ENCODE results near the gene WHRN.
A peak's percentile ranks its signal among the peaks of the same experiment; 100 is the strongest.

WHRN gene

DNA sequence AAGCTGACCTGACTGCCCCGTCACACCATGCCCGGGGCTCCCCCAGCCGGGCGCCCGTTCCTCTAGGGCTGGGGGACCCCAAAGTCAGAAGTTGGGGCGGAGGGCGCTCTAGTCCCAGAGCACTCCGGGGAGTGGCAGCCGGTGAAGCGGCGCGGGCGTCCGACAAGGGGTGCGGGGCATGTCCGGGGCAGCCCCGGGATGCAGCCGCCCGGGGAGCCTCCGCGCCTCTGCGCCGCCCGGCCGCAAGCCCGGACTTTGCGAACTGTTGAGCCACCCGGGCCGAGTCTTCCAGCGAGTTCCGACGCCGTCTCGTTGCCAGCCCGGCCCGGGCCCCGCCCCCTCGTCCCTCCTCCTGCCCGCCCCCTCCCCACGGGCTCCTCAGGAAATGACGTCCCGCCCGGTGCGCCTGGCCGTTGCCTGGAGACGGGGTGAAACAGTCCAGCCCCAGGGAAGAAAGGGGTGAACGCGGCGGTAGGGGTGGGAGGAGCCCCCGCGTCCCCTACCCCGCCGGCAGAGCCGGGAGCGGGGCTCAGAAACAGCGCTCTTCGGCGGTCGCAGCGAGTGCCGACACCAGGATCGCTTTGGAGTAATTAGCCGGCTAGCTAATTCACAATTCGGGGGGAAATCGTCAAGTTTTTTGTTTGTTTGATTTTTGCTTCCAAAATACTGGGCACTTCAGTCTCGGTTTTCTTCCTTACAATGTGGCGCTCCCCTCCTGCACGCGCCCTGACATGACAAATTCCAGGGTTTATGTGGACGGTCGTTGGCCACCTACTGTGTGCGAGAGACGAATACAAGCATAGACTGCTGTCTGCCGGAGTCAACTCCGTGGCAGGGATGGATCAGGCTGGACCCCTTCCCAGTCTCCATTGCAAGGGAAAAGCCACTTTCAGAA lies at the start of gene WHRN:
TSS of gene WHRN (minus strand) at position 287 of the 895 bp plus-strand sequence. CDS start 672 bp downstream, outside the sequence.
- TF ChIP-seq, protein P1, sequence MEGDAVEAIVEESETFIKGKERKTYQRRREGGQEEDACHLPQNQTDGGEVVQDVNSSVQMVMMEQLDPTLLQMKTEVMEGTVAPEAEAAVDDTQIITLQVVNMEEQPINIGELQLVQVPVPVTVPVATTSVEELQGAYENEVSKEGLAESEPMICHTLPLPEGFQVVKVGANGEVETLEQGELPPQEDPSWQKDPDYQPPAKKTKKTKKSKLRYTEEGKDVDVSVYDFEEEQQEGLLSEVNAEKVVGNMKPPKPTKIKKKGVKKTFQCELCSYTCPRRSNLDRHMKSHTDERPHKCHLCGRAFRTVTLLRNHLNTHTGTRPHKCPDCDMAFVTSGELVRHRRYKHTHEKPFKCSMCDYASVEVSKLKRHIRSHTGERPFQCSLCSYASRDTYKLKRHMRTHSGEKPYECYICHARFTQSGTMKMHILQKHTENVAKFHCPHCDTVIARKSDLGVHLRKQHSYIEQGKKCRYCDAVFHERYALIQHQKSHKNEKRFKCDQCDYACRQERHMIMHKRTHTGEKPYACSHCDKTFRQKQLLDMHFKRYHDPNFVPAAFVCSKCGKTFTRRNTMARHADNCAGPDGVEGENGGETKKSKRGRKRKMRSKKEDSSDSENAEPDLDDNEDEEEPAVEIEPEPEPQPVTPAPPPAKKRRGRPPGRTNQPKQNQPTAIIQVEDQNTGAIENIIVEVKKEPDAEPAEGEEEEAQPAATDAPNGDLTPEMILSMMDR (IDR thresholded peaks at IDR 0.05; ENCODE audit: borderline replicate concordance, insufficient read depth, low read depth, low read length), result no peak

GRCh38 chr9:114553202-114553601 lies 47.9 kb upstream of the WHRN start:
- TF ChIP-seq, protein P1 (IDR thresholded peaks at IDR 0.05; ENCODE audit: borderline replicate concordance, insufficient read depth, low read depth, low read length), result no peak
- H3K4me3 ChIP-seq (ENCODE audit: low read depth, low read length), result no peak overlapping the region

More for the DNA sequence above, at the start of gene WHRN:
- peak within 1 kb of the TSS; percentile 31 for H3K4me3 ChIP-seq (ENCODE audit: low read depth, low read length)

DNA sequence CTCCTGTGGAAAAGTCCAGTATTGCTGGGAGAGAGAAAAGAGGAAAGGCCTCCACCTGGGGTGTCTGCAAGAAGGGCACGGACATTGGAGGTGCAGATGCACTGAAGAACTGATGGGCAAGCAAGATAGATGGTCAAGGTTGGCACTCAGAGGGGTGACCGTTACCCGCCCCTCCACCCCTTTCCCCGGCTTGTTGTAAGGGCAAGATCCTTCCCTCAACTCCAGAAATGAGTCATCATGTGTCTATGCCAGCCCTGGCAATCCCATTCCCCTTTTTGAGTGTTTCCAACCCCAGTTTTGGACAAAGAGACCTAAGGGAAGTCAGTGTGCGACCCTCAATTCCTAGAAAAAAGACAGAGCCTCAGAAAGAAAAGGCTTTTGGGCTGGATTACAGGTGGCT lies 47.4 kb upstream of the WHRN start:
- H3K4me3 ChIP-seq (ENCODE audit: low read depth, low read length), result no peak overlapping the region
- TF ChIP-seq, protein P1 (IDR thresholded peaks at IDR 0.05; ENCODE audit: borderline replicate concordance, insufficient read depth, low read depth, low read length), result no peak

- TF ChIP-seq, protein P1 (IDR thresholded peaks at IDR 0.05; ENCODE audit: borderline replicate concordance, insufficient read depth, low read depth, low read length), result no peak
- no peak overlapping the region for H3K4me3 ChIP-seq (ENCODE audit: low read depth, low read length)
Observed at GRCh38 chr9:114551750-114552685, 46.7 kb upstream of the WHRN start.

- TF ChIP-seq, protein P1 (IDR thresholded peaks at IDR 0.05; ENCODE audit: borderline replicate concordance, insufficient read depth, low read depth, low read length), result no peak
- H3K4me3 ChIP-seq (ENCODE audit: low read depth, low read length), result no peak overlapping the region
Observed at GRCh38 chr9:114549697-114550330, 44.5 kb upstream of the WHRN start.

- H3K4me3 ChIP-seq (ENCODE audit: low read depth, low read length), result no peak overlapping the region
- TF ChIP-seq, protein P1 (IDR thresholded peaks at IDR 0.05; ENCODE audit: borderline replicate concordance, insufficient read depth, low read depth, low read length), result no peak
Observed at GRCh38 chr9:114546851-114547250, 41.6 kb upstream of the WHRN start.
